HG03439 (cell line): ENCODE results near the gene ARHGAP6.
"Not testable (repeated sequence)": the region's sequence is repeated elsewhere in the genome, so short reads cannot be mapped to it uniquely, and the experiment has no call there.

ENCODE experiments used
- ATAC-seq: cut with Tn5 transposase; IDR thresholded peaks from one replicate; pipeline ENCODE4 v1.9.1; 2021; ENCODE audit warnings: mild to moderate bottlenecking, moderate library complexity; ENCODE audit not compliant: unreplicated experiment

Gene ARHGAP6

DNA sequence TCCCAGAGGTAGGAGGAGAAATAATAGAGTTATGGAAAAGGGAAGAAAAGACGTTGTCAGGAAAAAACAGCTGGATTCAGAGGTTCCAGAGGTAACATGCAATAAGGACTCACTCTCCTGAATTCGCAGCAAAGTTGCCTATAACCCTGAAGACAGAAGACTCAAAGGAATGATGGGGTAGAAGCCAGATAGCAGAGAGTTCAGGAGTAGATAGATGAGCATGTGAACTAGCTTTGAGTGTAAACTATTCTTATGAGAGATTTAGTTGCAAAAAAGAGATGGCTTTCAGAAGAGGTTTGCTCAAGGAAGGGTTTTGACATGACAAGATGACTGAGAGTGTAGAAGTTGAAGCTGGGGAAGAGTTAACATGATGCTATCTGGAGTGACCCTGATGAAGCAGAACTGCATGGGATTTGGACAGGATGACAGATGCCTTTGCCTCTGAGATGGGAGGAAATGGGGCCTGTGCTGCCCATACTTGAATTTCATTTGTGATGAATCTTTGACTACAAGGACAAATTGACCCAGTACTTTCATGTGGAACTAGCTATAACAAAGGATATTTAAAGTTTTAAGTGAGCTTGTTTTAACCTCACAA, 298.6 kb downstream of the ARHGAP6 start:
- ATAC-seq: no peak

GRCh38 chrX:11365426-11365825, 300.3 kb downstream of the ARHGAP6 start:
- ATAC-seq: no peak

DNA sequence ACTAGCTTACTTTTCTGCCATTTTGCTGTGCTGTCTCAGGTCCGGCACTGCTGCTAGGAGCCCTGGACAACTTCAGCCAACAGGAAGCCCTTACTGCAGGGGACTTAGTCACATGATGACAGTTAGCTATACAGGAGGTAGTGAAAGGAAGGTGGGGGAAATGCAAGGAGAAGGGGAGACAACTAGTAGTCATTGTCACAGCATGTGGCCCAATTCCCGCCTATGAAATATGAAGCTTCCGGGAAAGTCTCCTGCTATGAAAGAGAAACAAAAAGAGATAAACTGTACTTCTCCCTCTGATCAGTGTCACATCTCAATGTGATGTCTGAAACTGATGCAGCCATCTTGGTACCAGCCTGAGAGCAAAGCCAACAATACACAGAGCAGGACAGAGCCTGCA, 300.9 kb downstream of the ARHGAP6 start:
- ATAC-seq: no peak

- not testable (repeated sequence) for ATAC-seq
These were observed 301.9 kb downstream of the ARHGAP6 start for GRCh38 chrX:11363825-11364224.

- peak; percentile 99 for ATAC-seq
These were observed 302.6 kb downstream of the ARHGAP6 start for GRCh38 chrX:11363069-11363594.

GRCh38 chrX:11361666-11362065, 304.1 kb downstream of the ARHGAP6 start:
- not testable (repeated sequence) for ATAC-seq

GRCh38 chrX:11355944-11356343, 309.8 kb downstream of the ARHGAP6 start:
- not testable (repeated sequence) for ATAC-seq

DNA sequence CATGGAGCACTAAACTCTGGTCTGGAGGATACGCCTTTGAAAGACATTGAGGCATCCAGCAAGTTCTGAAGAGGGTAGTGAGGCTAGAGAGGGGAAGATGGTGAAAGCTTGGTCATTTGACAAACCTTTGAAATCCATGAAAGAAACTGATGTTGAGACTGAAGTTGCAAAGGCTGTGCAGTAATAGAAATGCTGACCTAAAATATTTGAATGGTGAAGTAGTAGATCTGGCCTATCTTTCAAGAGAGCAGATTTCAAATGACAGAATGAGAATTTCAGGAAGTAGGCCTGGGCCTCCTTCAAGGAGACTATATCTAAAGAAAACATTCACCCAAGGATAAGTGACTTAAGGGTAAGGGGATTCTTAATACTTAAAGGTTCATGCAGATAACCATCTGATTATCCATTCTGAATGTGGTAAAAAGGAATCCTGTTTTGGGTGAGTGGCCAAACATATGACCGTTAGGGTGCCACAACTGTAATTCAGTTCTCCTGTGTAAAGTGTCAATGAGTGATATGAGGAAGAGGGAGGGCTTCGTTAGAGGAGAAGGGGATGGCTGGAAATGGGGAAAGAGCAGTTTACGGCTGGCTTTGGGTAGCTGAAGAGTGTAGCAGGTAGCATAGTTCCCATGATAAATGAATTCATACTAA, 310.3 kb downstream of the ARHGAP6 start:
- no peak for ATAC-seq

DNA sequence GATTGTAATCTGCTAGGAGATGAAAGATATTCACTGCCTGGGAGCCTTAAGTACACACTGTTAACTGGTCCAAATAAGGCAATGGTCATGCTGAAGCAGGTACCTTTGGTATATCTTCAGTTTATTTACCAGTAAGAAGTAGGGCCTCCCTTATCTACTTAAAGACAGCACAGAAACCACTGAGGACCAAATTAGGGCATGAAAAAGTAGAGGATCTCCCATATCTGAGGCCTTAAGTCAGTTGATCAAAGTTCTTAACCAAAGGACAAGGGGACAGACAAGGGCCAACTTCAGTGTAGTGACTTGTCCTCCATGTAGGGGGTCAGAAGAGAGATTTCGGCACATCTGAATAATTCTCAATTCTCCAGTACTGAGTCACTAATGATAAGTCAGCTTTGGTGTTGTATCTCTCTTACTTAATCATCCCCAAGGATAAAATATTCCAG, 313.4 kb downstream of the ARHGAP6 start:
- ATAC-seq: no peak

DNA sequence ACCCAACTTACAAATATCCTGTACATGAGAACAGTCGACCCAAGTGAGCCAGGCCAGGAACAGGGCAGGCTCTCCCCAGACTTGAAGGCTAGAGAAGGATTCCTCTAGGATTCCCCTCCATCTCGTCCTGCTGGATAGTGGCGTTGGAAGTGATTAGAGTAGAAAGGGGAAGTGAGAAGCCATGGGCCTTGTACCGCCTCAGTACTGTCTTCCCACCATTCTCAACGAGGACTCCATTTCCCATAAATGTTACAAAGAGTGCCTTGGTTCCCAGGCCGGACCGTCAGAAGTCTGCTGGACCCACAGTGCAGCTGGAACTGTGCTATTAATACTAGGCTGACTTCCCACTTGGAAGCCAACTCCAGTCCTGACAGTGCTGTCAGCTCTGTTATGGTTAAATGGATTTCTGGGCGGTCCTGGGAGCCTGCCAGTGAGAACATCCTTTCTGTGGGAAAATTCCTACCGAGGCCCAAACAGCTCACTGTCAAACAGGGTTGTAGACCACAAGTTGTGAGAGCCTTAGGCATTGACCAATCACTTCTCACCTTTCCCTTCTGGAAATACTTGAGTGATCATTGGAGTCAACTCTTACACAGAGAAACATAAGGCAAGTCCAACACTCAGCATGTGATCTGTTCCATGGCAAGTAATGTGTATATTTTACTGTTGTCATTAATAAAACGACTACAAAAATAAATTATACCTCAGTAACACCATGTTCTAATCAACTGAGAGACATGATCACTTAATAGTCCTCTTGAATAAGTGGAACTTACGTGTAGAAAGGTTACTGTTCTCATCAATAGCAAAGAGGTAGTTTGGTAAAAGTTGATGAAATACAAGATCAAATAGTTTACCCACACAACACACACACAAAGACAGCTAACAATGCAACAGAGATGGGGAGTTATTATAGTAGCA, 314.1 kb downstream of the ARHGAP6 start:
- ATAC-seq: peak; percentile 22

GRCh38 chrX:11349661-11350337, 315.9 kb downstream of the ARHGAP6 start:
- ATAC-seq: no peak

GRCh38 chrX:11349020-11349419, 316.7 kb downstream of the ARHGAP6 start:
- ATAC-seq: no peak

GRCh38 chrX:11347300-11347699, 318.4 kb downstream of the ARHGAP6 start:
- no peak for ATAC-seq

- ATAC-seq: no peak
These were observed 319.5 kb downstream of the ARHGAP6 start for GRCh38 chrX:11346121-11346682.

- no peak for ATAC-seq
These were observed 323.0 kb downstream of the ARHGAP6 start for GRCh38 chrX:11342673-11343072.

- peak; percentile 82 for ATAC-seq
These were observed 324.2 kb downstream of the ARHGAP6 start for GRCh38 chrX:11341274-11342201.

GRCh38 chrX:11337292-11338009, 328.3 kb downstream of the ARHGAP6 start:
- no peak for ATAC-seq

DNA sequence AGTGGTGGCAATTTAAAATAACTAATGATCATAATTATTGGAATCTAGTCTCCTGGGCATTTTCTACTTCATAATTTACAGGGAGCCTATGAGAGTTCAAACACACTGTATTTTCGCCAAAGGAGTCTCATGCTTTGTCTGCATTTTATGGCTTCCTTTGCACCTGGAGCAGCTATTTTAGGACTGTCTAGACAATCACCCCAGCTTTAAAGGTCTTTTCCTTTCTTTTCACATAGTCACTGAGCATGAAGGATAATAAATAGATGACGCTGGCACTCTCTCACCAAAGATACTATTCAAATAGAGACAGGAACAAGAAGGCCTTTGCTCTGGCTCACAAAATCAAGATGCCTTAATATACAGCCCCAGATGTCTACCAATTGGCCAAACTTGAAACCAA, 329.5 kb downstream of the ARHGAP6 start:
- no peak for ATAC-seq

DNA sequence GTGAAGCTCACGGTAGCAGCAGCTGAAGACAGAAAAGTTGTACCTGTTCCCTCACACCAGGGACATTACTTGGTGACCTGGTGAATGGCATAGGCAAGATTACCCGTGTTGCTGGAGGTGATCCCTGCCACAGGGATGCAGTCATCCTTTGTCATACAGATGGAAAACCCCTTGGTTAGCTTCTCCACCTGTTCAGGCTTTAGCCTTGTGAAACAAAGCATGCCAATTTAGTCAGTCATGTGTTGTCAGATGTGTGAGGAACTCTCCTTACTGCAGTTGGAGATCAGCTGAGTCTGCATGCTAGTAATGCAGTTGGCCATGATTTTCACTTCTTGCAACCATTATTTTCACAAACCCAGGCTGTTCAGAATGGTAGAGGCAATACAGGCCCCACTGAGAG, 331.6 kb downstream of the ARHGAP6 start:
- ATAC-seq: no peak
